SK-N-SH treated with all-trans-retinoic acid at 6 μM for 48 hours (cell line): Measurements from ENCODE around the gene RBL1.
"Not testable (repeated sequence)": the region's sequence is repeated elsewhere in the genome, so short reads cannot be mapped to it uniquely, and the experiment has no call there.

Source experiments
- ARNTL ChIP-seq: fragments of 450-650 bp; formaldehyde crosslinking; IDR thresholded peaks from 2 replicates; pipeline ENCODE4 v1.5.0; 2020; ENCODE audit warnings: low read depth, mild to moderate bottlenecking, moderate library complexity, borderline replicate concordance
- ISL1 ChIP-seq: fragments of 250-450 bp; sonication (Bioruptor Pico); IDR thresholded peaks from 2 replicates; pipeline ENCODE4 v2.1.2; 2022; ENCODE audit warnings: mild to moderate bottlenecking, moderate library complexity
- SNAI2 ChIP-seq: fragments of 250-450 bp; sonication (Bioruptor Pico); IDR thresholded peaks from 2 replicates; pipeline ENCODE4 v1.5.0; 2020; ENCODE audit warnings: mild to moderate bottlenecking, moderate library complexity
- TCF4 ChIP-seq: fragments of 250-450 bp; sonication (Bioruptor Pico); IDR thresholded peaks from 2 replicates; pipeline ENCODE4 v1.8.0; 2021; ENCODE audit warnings: mild to moderate bottlenecking, moderate library complexity, borderline replicate concordance
- ZFP3 ChIP-seq: fragments of 250-450 bp; sonication (Bioruptor Pico); IDR thresholded peaks from 2 replicates; pipeline ENCODE4 v1.5.0; 2020; ENCODE audit warnings: mild to moderate bottlenecking, moderate library complexity
- ZFP30 ChIP-seq: fragments of 450-650 bp; formaldehyde crosslinking; IDR thresholded peaks from 2 replicates; pipeline ENCODE4 v1.5.0; 2022; ENCODE audit warnings: mild to moderate bottlenecking, moderate library complexity
- ZNF70 ChIP-seq: fragments of 450-650 bp; formaldehyde crosslinking; IDR thresholded peaks from 2 replicates; pipeline ENCODE4 v1.5.0; 2020; ENCODE audit warnings: mild to moderate bottlenecking, moderate library complexity
- ZNF8 ChIP-seq: fragments of 450-650 bp; formaldehyde crosslinking; IDR thresholded peaks from 2 replicates; pipeline ENCODE4 v1.5.0; 2020; ENCODE audit warnings: mild to moderate bottlenecking, moderate library complexity
- TF ChIP-seq, protein P1 (sequence below): fragments of 250-450 bp; sonication (Bioruptor Pico); IDR thresholded peaks from 2 replicates; pipeline ENCODE4 v1.8.0; 2020; ENCODE audit warnings: mild to moderate bottlenecking, moderate library complexity, borderline replicate concordance
- TF ChIP-seq, protein P2 (sequence below): fragments of 250-450 bp; sonication (Bioruptor Pico); IDR thresholded peaks from 2 replicates; pipeline ENCODE4 v1.8.0; 2021; ENCODE audit warnings: low read depth, mild to moderate bottlenecking, moderate library complexity, borderline replicate concordance
- TF ChIP-seq, protein P3 (sequence below): fragments of 250-450 bp; sonication (Bioruptor Pico); IDR thresholded peaks from 2 replicates; pipeline ENCODE4 v1.5.1; 2020; ENCODE audit warnings: low read depth, mild to moderate bottlenecking, moderate library complexity

DNA sequence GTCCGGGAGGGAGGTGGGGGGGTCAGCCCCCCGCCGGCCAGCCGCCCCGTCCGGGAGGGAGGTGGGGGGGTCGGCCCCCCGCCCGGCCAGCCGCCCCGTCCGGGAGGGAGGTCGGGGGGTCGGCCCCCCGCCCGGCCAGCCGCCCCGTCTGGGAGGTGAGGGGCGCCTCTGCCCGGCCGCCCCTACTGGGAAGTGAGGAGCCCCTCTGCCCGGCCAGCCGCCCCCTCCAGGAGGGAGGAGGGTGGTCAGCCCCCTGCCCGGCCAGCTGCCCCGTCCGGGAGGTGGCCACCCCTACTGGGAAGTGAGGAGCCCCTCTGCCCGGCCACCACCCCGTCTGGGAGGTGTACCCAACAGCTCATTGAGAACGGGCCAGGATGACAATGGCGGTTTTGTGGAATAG is 30.5 kb upstream of the RBL1 start:
- TF ChIP-seq ZNF8 (CRISPR knock-in tag); ARNTL (CRISPR knock-in tag); ZFP3 (CRISPR knock-in tag); SNAI2; ISL1 (CRISPR knock-in tag); ZNF70 (CRISPR knock-in tag); TCF4 (CRISPR knock-in tag); ZFP30 (CRISPR knock-in tag): not testable (repeated sequence)
- TF ChIP-seq, protein P1, sequence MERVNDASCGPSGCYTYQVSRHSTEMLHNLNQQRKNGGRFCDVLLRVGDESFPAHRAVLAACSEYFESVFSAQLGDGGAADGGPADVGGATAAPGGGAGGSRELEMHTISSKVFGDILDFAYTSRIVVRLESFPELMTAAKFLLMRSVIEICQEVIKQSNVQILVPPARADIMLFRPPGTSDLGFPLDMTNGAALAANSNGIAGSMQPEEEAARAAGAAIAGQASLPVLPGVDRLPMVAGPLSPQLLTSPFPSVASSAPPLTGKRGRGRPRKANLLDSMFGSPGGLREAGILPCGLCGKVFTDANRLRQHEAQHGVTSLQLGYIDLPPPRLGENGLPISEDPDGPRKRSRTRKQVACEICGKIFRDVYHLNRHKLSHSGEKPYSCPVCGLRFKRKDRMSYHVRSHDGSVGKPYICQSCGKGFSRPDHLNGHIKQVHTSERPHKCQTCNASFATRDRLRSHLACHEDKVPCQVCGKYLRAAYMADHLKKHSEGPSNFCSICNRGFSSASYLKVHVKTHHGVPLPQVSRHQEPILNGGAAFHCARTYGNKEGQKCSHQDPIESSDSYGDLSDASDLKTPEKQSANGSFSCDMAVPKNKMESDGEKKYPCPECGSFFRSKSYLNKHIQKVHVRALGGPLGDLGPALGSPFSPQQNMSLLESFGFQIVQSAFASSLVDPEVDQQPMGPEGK (CRISPR knock-in tag): not testable (repeated sequence)
- TF ChIP-seq, protein P2, sequence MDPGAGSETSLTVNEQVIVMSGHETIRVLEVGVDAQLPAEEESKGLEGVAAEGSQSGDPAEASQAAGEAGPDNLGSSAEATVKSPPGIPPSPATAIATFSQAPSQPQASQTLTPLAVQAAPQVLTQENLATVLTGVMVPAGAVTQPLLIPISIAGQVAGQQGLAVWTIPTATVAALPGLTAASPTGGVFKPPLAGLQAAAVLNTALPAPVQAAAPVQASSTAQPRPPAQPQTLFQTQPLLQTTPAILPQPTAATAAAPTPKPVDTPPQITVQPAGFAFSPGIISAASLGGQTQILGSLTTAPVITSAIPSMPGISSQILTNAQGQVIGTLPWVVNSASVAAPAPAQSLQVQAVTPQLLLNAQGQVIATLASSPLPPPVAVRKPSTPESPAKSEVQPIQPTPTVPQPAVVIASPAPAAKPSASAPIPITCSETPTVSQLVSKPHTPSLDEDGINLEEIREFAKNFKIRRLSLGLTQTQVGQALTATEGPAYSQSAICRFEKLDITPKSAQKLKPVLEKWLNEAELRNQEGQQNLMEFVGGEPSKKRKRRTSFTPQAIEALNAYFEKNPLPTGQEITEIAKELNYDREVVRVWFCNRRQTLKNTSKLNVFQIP: not testable (repeated sequence)
- TF ChIP-seq, protein P3, sequence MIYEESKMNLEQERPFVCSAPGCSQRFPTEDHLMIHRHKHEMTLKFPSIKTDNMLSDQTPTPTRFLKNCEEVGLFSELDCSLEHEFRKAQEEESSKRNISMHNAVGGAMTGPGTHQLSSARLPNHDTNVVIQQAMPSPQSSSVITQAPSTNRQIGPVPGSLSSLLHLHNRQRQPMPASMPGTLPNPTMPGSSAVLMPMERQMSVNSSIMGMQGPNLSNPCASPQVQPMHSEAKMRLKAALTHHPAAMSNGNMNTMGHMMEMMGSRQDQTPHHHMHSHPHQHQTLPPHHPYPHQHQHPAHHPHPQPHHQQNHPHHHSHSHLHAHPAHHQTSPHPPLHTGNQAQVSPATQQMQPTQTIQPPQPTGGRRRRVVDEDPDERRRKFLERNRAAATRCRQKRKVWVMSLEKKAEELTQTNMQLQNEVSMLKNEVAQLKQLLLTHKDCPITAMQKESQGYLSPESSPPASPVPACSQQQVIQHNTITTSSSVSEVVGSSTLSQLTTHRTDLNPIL (CRISPR knock-in tag): not testable (repeated sequence)
